ENCODE data around the gene DDHD1.

DDHD1 gene

DNA sequence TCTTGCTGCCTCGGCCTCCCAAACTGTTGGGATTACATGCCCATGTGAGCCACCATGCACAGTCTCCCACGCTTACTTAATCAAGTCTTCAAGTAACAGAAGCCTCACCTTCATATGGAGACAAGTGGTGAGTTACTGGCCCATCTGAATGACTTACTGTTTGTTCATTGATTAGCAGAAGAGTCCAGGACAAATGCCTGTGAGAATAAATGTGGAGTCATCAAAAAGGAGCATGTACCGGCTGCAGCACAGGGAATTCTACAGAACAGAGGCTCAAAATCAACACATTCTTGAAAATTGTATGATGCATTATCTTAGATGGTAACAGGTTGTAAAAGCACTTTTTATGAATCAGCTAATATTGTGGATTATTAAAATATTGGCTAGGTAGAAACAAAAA, 129.8 kb downstream of the DDHD1 start:
- Histone ChIP-seq H3K27ac (ENCODE audit: extremely low read depth, low read depth, low read length) (no peak overlapping the region), H3K36me3 (ENCODE audit: control insufficient read depth in 2 of 2, insufficient read depth in 1 of 2, low read length in 2 of 2) (no peaks in the 10 kb centered on the region), H3K9me3 (ENCODE audit: control insufficient read depth, insufficient read depth, low read depth, low read length) (no peaks in the 10 kb centered on the region), H3K4me3 (ENCODE audit: low read depth, low read length) (no peak overlapping the region), H3K4me1 (ENCODE audit: control insufficient read depth, insufficient read depth, low read length) (no peaks in the 10 kb centered on the region)
- POLR2A ChIA-PET = no interaction called here
- CTCF ChIA-PET = no interaction called here
- TF ChIP-seq ZEB2 (tag by site-specific recombination; IDR thresholded peaks at IDR 0.05) (no peak), BCL11B (tag by site-specific recombination; IDR thresholded peaks at IDR 0.05; ENCODE audit: low read depth) (no peak), ZNF677 (tag by site-specific recombination; IDR thresholded peaks at IDR 0.05) (no peak), ZNF473 (tag by site-specific recombination; IDR thresholded peaks at IDR 0.05) (no peak), TCF7L2 (IDR thresholded peaks at IDR 0.05; ENCODE audit: borderline replicate concordance, low read depth, low read length) (no peak), BCL11A (tag by site-specific recombination; IDR thresholded peaks at IDR 0.05; ENCODE audit: low read depth) (no peak), ZBTB1 (tag by site-specific recombination; IDR thresholded peaks at IDR 0.05) (no peak), ZNF561 (tag by site-specific recombination; IDR thresholded peaks at IDR 0.05; ENCODE audit: borderline replicate concordance) (no peak), ZBTB21 (tag by site-specific recombination; IDR thresholded peaks at IDR 0.05) (no peak), TRIM28 (IDR thresholded peaks at IDR 0.05; ENCODE audit: borderline replicate concordance, low read length) (no peak), ZNF138 (tag by site-specific recombination; IDR thresholded peaks at IDR 0.05; ENCODE audit: borderline replicate concordance) (no peak), ZBTB6 (tag by site-specific recombination; IDR thresholded peaks at IDR 0.05) (no peak)

- H3K4me3 ChIP-seq (ENCODE audit: low read depth, low read length) = no peak overlapping the region
- ChIA-PET POLR2A (no interaction called here), CTCF (interaction anchor here (0.6 kb wide), 1 partner anchor 107 kb away, joined by 4 read pairs; no protein-coding TSS in a partner anchor)
- no peaks in the 10 kb centered on the region for H3K36me3 ChIP-seq (ENCODE audit: control insufficient read depth in 2 of 2, insufficient read depth in 1 of 2, low read length in 2 of 2)
- TF ChIP-seq ZNF670 (tag by site-specific recombination; IDR thresholded peaks at IDR 0.05; ENCODE audit: low read depth) (no peak), ZNF580 (tag by site-specific recombination; IDR thresholded peaks at IDR 0.05) (no peak), ZNF155 (tag by site-specific recombination; IDR thresholded peaks at IDR 0.05) (no peak)
- H3K4me1 ChIP-seq (ENCODE audit: control insufficient read depth, insufficient read depth, low read length) = no peaks in the 10 kb centered on the region
- H3K27ac ChIP-seq (ENCODE audit: extremely low read depth, low read depth, low read length) = no peak overlapping the region
- H3K9me3 ChIP-seq (ENCODE audit: control insufficient read depth, insufficient read depth, low read depth, low read length) = no peaks in the 10 kb centered on the region
Observed at GRCh38 chr14:53022593-53022992, 130.5 kb downstream of the DDHD1 start.

- POLR2A ChIA-PET = no interaction called here
- Histone ChIP-seq H3K36me3 (ENCODE audit: control insufficient read depth in 2 of 2, insufficient read depth in 1 of 2, low read length in 2 of 2) (no peaks in the 10 kb centered on the region), H3K27ac (ENCODE audit: extremely low read depth, low read depth, low read length) (no peak overlapping the region), H3K4me3 (ENCODE audit: low read depth, low read length) (no peak overlapping the region), H3K4me1 (ENCODE audit: control insufficient read depth, insufficient read depth, low read length) (no peaks in the 10 kb centered on the region), H3K9me3 (ENCODE audit: control insufficient read depth, insufficient read depth, low read depth, low read length) (no peaks in the 10 kb centered on the region)
- no peak for TF ChIP-seq IKZF3 (tag by site-specific recombination; IDR thresholded peaks at IDR 0.05)
- no peak for TF ChIP-seq ZNF48 (tag by site-specific recombination; IDR thresholded peaks at IDR 0.05)
- TF ChIP-seq ZNF548 (tag by site-specific recombination; IDR thresholded peaks at IDR 0.05) = no peak
- TF ChIP-seq ZNF341 (tag by site-specific recombination; IDR thresholded peaks at IDR 0.05; ENCODE audit: low read depth) = no peak
- CTCF ChIA-PET = interaction anchor here (0.5 kb wide), 1 partner anchor 73 kb away, joined by 3 read pairs; no protein-coding TSS in a partner anchor
Observed at GRCh38 chr14:53020193-53020932, 132.8 kb downstream of the DDHD1 start.
